MM.1S (cell line): Measurements from ENCODE around the gene RTL9.

ENCODE experiments used
- CTCF ChIP-seq: fragments of 300-600 bp; sonication (generic); IDR thresholded peaks from 2 replicates; pipeline ENCODE4 v1.5.1; 2016; ENCODE audit warnings: antibody characterized with exemption, low read length, mixed read lengths
- EZH2 ChIP-seq: fragments of 300-600 bp; sonication (generic); optimal IDR thresholded peaks from 2 replicates; pipeline ENCODE3; 2017; ENCODE audit warnings: low read depth, mild to moderate bottlenecking, antibody characterized with exemption, low read length, mixed read lengths
- EZH2phosphoT487 ChIP-seq: fragments of 300-600 bp; sonication (generic); IDR thresholded peaks from 2 replicates; pipeline ENCODE4 v1.6.1; 2018; ENCODE audit warnings: antibody characterized with exemption, low read length

DNA sequence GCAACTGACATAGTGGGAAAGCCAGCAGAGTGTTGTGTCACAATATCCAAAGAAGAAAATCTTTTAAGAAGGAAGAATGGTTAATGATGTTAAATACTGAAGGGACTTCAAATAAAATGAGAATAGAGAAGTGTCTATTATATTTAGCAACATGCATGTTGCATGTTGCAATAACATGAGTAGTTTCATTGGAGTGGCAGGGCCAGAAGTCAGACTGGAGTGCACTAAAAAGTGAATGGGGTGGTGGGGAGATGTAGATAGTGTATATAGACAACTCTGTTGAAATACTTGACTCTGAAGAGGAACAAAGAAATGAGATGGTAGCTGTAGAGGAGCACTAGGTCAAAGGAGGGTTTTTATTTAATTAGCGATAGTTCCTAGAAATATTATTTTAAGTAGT is 31.3 kb upstream of the RTL9 start:
- TF ChIP-seq EZH2: no peak
- no peak for TF ChIP-seq CTCF
- TF ChIP-seq EZH2phosphoT487: no peak
